Measurements from ENCODE around the gene CERS2. TPM values are rescaled to one million over a fixed set of nuclear protein-coding genes. Genes with fewer than 3 reads are reported as not detected.

The CERS2 gene
- total and polyA plus RNA-seq, 2 of the 8 experiments (the other 6 are each of a cell fraction or from before 2014, with no cell fraction given), result 216 to 237 TPM

DNA sequence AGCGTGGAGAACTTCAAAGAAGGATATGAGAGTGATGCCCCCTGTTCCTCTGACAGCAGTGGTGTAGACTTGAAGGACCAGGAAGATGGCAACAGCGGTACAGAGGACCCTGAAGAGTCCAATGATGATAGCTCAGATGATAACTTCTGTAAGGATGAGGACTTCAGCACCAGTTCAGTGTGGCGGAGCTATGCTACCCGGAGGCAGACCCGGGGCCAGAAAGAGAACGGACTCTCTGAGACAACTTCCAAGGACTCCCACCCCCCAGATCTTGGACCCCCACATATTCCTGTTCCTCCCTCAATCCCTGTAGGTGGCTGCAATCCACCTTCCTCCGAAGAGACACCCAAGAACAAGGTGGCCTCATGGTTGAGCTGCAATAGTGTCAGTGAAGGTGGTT lies 14.0 kb downstream of the CERS2 start:
- Histone ChIP-seq H3K4ac (replicated peaks; ENCODE audit: insufficient read length, low read depth, low read length) (no peak overlapping the region), H4K8ac (ENCODE audit: extremely low read depth, insufficient read depth, low read length) (no peak overlapping the region), H3K23me2 (ENCODE audit: low read depth, low read length) (no peaks in the 10 kb centered on the region), H3K4me3 (ENCODE audit: extremely low read depth in 1 of 4, insufficient read depth in 2 of 4, low read depth in 3 of 4, low read length in 4 of 4) (no peak overlapping the region), H3K79me1 (ENCODE audit: low read depth, low read length) (no peaks in the 10 kb centered on the region), H2BK15ac (ENCODE audit: low read length) (no peak overlapping the region), H2BK20ac (ENCODE audit: low read length) (no peak overlapping the region), H2AFZ (ENCODE audit: low read length) (no peak overlapping the region), H3K18ac (ENCODE audit: extremely low read depth, low read length) (no peak overlapping the region), H3K36me3 (ENCODE audit: control insufficient read depth in 2 of 4, insufficient read depth in 4 of 4, low read length in 3 of 4) (peaks cover 20 to 82% (median 55%) of the 10 kb centered on the region in 4 experiments), H3K14ac (ENCODE audit: insufficient read length) (no peak overlapping the region), H4K91ac (replicated peaks; ENCODE audit: insufficient read length, low read length) (no peak overlapping the region), H3K79me2 (ENCODE audit: control insufficient read depth in 1 of 2, insufficient read depth in 2 of 2, low read length in 2 of 2) (no peaks in the 10 kb centered on the region), H3K4me2 (ENCODE audit: insufficient read depth in 1 of 2, low read depth in 2 of 2, low read length in 2 of 2) (no peak overlapping the region), H3K23ac (ENCODE audit: insufficient read length) (no peak overlapping the region), H2BK5ac (ENCODE audit: low read depth, low read length) (no peak overlapping the region), H3K9me3 (ENCODE audit: insufficient read depth in 2 of 2, low read depth in 1 of 2, low read length in 1 of 2) (no peaks in the 10 kb centered on the region; a peak in 1 of 4 replicates), H2BK12ac (ENCODE audit: low read depth, low read length) (no peak overlapping the region), H3K4me1 (replicated peaks in 1 of 4; ENCODE audit: control insufficient read depth in 3 of 4, insufficient read depth in 4 of 4, low read length in 3 of 4) (no peaks in the 10 kb centered on the region), H4K20me1 (replicated peaks in 1 of 2; ENCODE audit: control insufficient read depth in 1 of 2, insufficient read depth in 2 of 2, low read length in 2 of 2) (no peaks in the 10 kb centered on the region), H3K27ac (ENCODE audit: low read depth, low read length) (no peak overlapping the region), H3K27me3 (replicated peaks in 1 of 4; ENCODE audit: control insufficient read depth in 3 of 4, extremely low read depth in 1 of 4, insufficient read depth in 3 of 4, low read length in 3 of 4) (no peaks in the 10 kb centered on the region), H2BK120ac (replicated peaks; ENCODE audit: low read depth, low read length) (no peak overlapping the region), H3K9ac (replicated peaks in 1 of 4; ENCODE audit: extremely low read depth in 1 of 4, low read depth in 3 of 4, low read length in 3 of 4) (no peak overlapping the region), H3K56ac (replicated peaks; ENCODE audit: insufficient read length, low read depth, low read length) (no peak overlapping the region), H4K5ac (ENCODE audit: insufficient read length, low read depth, low read length) (no peak overlapping the region), H2AK5ac (ENCODE audit: low read depth, low read length) (no peak overlapping the region)
- FAIRE-seq (no peak), DNase-seq (ENCODE audit: low read depth in 1 of 2, low spot score in 2 of 2) (no peak)
- CTCF ChIA-PET (ENCODE audit: partially characterized antibody), result interaction anchor here (0.6 to 1.2 kb wide), 2 partner anchors 34 to 36 kb away, joined by 3 read pairs; no protein-coding TSS in a partner anchor
- WGBS, 2 experiments (ENCODE audit: extremely low coverage in 1 of 2, insufficient coverage in 1 of 2, insufficient read length in 1 of 2, insufficient replicate concordance in 2 of 2, low coverage in 1 of 2, low lambda C conversion rate in 2 of 2, missing lambda C conversion rate in 1 of 2), result 96% methylated on average over 7 of the region's 7 CpGs; no CpG with 5 or more reads in 1 of the 2 experiments
- POLR2A ChIA-PET (ENCODE audit: partially characterized antibody), result interaction anchor here (1.0 to 3.3 kb wide), 5 partner anchors 10 to 27 kb away, joined by 3 to 15 read pairs (median 4); no protein-coding TSS in a partner anchor
- TF ChIP-seq TBP (IDR thresholded peaks at IDR 0.05; ENCODE audit: low read depth, low read length) (no peak), RNF2 (IDR thresholded peaks at IDR 0.05; ENCODE audit: borderline replicate concordance, low read depth, low read length, missing control alignments, poor library complexity, severe bottlenecking) (no peak), PHF8 (conservative IDR thresholded peaks at IDR 0.05; ENCODE audit: low read depth, low read length) (no peak), KDM4A (IDR thresholded peaks at IDR 0.05; ENCODE audit: low read depth, low read length, severe bottlenecking) (no peak), SIRT6 (IDR thresholded peaks at IDR 0.05; ENCODE audit: low read length) (no peak), POU5F1 (IDR thresholded peaks at IDR 0.05; ENCODE audit: low read depth, low read length) (no peak), TAF1 (IDR thresholded peaks at IDR 0.05; ENCODE audit: low read depth, low read length) (no peak), KDM5A (IDR thresholded peaks at IDR 0.05; ENCODE audit: low read length) (no peak), CBX8 (IDR thresholded peaks at IDR 0.05; ENCODE audit: borderline replicate concordance, low read depth, low read length) (no peak), RXRA (IDR thresholded peaks at IDR 0.05; ENCODE audit: insufficient read depth, low read depth, low read length) (no peak), SIX5 (IDR thresholded peaks at IDR 0.05; ENCODE audit: low read depth, low read length) (no peak), CEBPB (IDR thresholded peaks at IDR 0.05; ENCODE audit: low read depth, low read length) (no peak), CHD1 (IDR thresholded peaks at IDR 0.05; ENCODE audit: low read depth, low read length) (no peak)
- TF ChIP-seq, protein P1, sequence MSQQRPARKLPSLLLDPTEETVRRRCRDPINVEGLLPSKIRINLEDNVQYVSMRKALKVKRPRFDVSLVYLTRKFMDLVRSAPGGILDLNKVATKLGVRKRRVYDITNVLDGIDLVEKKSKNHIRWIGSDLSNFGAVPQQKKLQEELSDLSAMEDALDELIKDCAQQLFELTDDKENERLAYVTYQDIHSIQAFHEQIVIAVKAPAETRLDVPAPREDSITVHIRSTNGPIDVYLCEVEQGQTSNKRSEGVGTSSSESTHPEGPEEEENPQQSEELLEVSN (IDR thresholded peaks at IDR 0.05), result no peak

All from H1 (cell line).